Psoas muscle (tissue), 8 donors: ENCODE results near the gene CHN2. TPM values are rescaled to one million over a fixed set of nuclear protein-coding genes. Genes with fewer than 3 reads are reported as not detected.

ENCODE experiments used
- ATAC-seq, 4 donors: fragments of 200-7000 bp; cut with Tn5 transposase; one replicate each; pipeline ENCODE4 v1.9.1; 2020; ENCODE audit warnings: moderate library complexity in 3 of 4, mild to moderate bottlenecking in 2 of 4
- DNase-seq, 2 donors: peaks; one replicate each; pipeline ENCODE4 v3.0.0-alpha.2; 2020
- H3K27ac ChIP-seq: fragments of 200-600 bp; one replicate; pipeline ENCODE4 v1.8.0; 2022
- H3K27me3 ChIP-seq, 3 donors: fragments of 200-600 bp in 1 of 3; one replicate each; pipeline versions ENCODE4 v1.6.1 to v1.8.0; 2013 to 2022; ENCODE audit warnings: low read length in 2 of 3, mild to moderate bottlenecking in 2 of 3, moderate library complexity in 1 of 3; ENCODE audit not compliant: insufficient read depth in 3 of 3
- H3K36me3 ChIP-seq, 2 donors: fragments of 200-600 bp in 1 of 2; one replicate each; pipeline versions ENCODE4 v1.6.1 to v1.8.0; 2013 to 2022; ENCODE audit warnings: low read depth in 1 of 2, mild to moderate bottlenecking in 1 of 2, moderate library complexity in 1 of 2; ENCODE audit not compliant: insufficient read depth in 1 of 2
- H3K4me1 ChIP-seq: fragments of 200-600 bp; one replicate; pipeline ENCODE4 v1.8.0; 2022
- H3K4me3 ChIP-seq: fragments of 200-600 bp; one replicate; pipeline ENCODE4 v1.8.0; 2022; ENCODE audit warnings: mild to moderate bottlenecking
- H3K9me3 ChIP-seq: fragments of 200-600 bp; one replicate; pipeline ENCODE4 v1.8.0; 2022
- CTCF ChIP-seq: fragments of 200-600 bp; IDR thresholded peaks from one replicate; pipeline ENCODE4 v1.8.0; 2022; ENCODE audit warnings: antibody characterized with exemption
- WGBS, 3 donors: extraction: QIAGEN DNeasy Blood & Tissue Kit; methylation state at CpG; one replicate each; pipeline versions ENCODE4 v1.1.6 to v1.1.7; 2013; 5-methylcytosine and 5-hydroxymethylcytosine counted together
- intact Hi-C, 2 donors: fragments of 100-400 bp; cut with DNase I; formaldehyde crosslinking; loops; one replicate each; pipeline versions ENCODE4 v1.11.0 to v1.14.2; 2022
- polyA plus RNA-seq, 3 donors: library from polyadenylated mRNA; stranded (reverse); fragments of 200-250 nt; gene quantifications; one replicate each; pipeline ENCODE4 v1.2.3, GENCODE V29; 2013
- total RNA-seq, 4 donors: library from RNA; stranded (reverse); fragmentation: NEBNext Ultra II Directional in 2 of 4; extraction: Animal tissue kit (Norgen Biotek cat#: 25700) in 2 of 4; gene quantifications; one replicate each; pipeline versions ENCODE4 v1.2.1 to v1.2.4, GENCODE V29; 2021 to 2023
- donor health status: healthy with polysubstance abuse.
- donor health status: DM: no; HTN: no; CAD: no; lungs with moderate emphysema.
- donor health status: Bipolar disorder and iron deficiency.
- donor health status: healthy.
- donor health status: DM: yes; HTN: yes; CAD: no.
- donor health status: DM: no; HTN: no; CAD: no.
- donor health status: DM: no; HTN: no; CAD: no.
- donor health status: DM: yes; HTN: yes; CAD: no.

The CHN2 gene
- total and polyA plus RNA-seq, 7 donors, result 0.43 to 18.1 (median 2.3) TPM

GRCh38 chr7:29377718-29378117 lies 183.1 kb downstream of the CHN2 start:
- no peak overlapping the region for H3K27ac ChIP-seq
- no peaks in the 10 kb centered on the region for H3K4me1 ChIP-seq
- DNase-seq (no peak), ATAC-seq (no peak)
- H3K27me3 ChIP-seq, result no peaks in the 10 kb centered on the region
- intact Hi-C loops, result no loop called here
- no peaks in the 10 kb centered on the region for H3K36me3 ChIP-seq
- H3K9me3 ChIP-seq, result no peaks in the 10 kb centered on the region
- 54 to 70% (median 65%) methylated on average over 4 of the region's 4 CpGs for WGBS, 3 donors
- TF ChIP-seq CTCF, result no peak
- H3K4me3 ChIP-seq, result no peak overlapping the region

- 66 to 74% (median 71%) methylated on average over 2 of the region's 2 CpGs for WGBS, 3 donors
- H3K4me1 ChIP-seq, result no peaks in the 10 kb centered on the region
- no peaks in the 10 kb centered on the region for H3K9me3 ChIP-seq
- DNase-seq (no peak), ATAC-seq (no peak)
- no peaks in the 10 kb centered on the region for H3K36me3 ChIP-seq
- intact Hi-C loops, result no loop called here
- no peak for TF ChIP-seq CTCF
- no peak overlapping the region for H3K27ac ChIP-seq
- no peaks in the 10 kb centered on the region for H3K27me3 ChIP-seq
- no peak overlapping the region for H3K4me3 ChIP-seq
These were observed 185.0 kb downstream of the CHN2 start for GRCh38 chr7:29379551-29379950.

- TF ChIP-seq CTCF, result no peak
- ATAC-seq (no peak), DNase-seq (no peak)
- Histone ChIP-seq H3K9me3 (no peaks in the 10 kb centered on the region), H3K36me3 (no peaks in the 10 kb centered on the region), H3K27me3 (no peaks in the 10 kb centered on the region), H3K4me1 (no peaks in the 10 kb centered on the region), H3K4me3 (no peak overlapping the region), H3K27ac (no peak overlapping the region)
- intact Hi-C loops, result no loop called here
- WGBS, 3 donors, result 76 to 84% (median 81%) methylated on average over 5 of the region's 5 CpGs
These were observed 186.9 kb downstream of the CHN2 start for GRCh38 chr7:29381206-29382094.

- no peak for ATAC-seq
These were observed 189.7 kb downstream of the CHN2 start for GRCh38 chr7:29384277-29384676.

More at GRCh38 chr7:29384277-29384676, 189.7 kb downstream of the CHN2 start:
- intact Hi-C loops, result no loop called here
- TF ChIP-seq CTCF, result no peak
- H3K9me3 ChIP-seq, result no peaks in the 10 kb centered on the region
- no peak for DNase-seq
- no peaks in the 10 kb centered on the region for H3K4me1 ChIP-seq
- WGBS, 3 donors, result 93 to 96% (median 95%) methylated on average over 2 of the region's 2 CpGs
- no peak overlapping the region for H3K27ac ChIP-seq
- no peaks in the 10 kb centered on the region for H3K36me3 ChIP-seq
- H3K4me3 ChIP-seq, result no peak overlapping the region
- H3K27me3 ChIP-seq, result no peaks in the 10 kb centered on the region
